Measurements from ENCODE around the gene PCYT1B.

Gene PCYT1B

GRCh38 chrX:24594501-24594900 lies 52.6 kb downstream of the PCYT1B start:
- Mint-ChIP-seq H3K36me3 (ENCODE audit: low read depth) (peaks cover 1% of the 10 kb centered on the region), H3K4me3 (no peak overlapping the region), H3K27ac (no peak overlapping the region), H3K9me3 (no peaks in the 10 kb centered on the region), H3K27me3 (ENCODE audit: low read depth) (no peaks in the 10 kb centered on the region), H3K4me1 (no peaks in the 10 kb centered on the region)
- no peak for TF ChIP-seq CTCF (IDR thresholded peaks at IDR 0.05; ENCODE audit: unreplicated experiment in 3 of 3)

- no peak overlapping the region for H3K27ac Mint-ChIP-seq
- no peak overlapping the region for H3K4me3 Mint-ChIP-seq
- no peaks in the 10 kb centered on the region for H3K4me1 Mint-ChIP-seq
- no peaks in the 10 kb centered on the region for H3K9me3 Mint-ChIP-seq
- H3K36me3 Mint-ChIP-seq (ENCODE audit: low read depth): peaks cover 38% of the 10 kb centered on the region
- no peaks in the 10 kb centered on the region for H3K27me3 Mint-ChIP-seq (ENCODE audit: low read depth)
- no peak for TF ChIP-seq CTCF (IDR thresholded peaks at IDR 0.05; ENCODE audit: unreplicated experiment in 3 of 3)
Observed at GRCh38 chrX:24590111-24590510, 57.0 kb downstream of the PCYT1B start.

GRCh38 chrX:24577091-24577490 lies 70.1 kb downstream of the PCYT1B start:
- H3K9me3 Mint-ChIP-seq: no peaks in the 10 kb centered on the region
- no peak overlapping the region for H3K4me3 Mint-ChIP-seq
- no peaks in the 10 kb centered on the region for H3K4me1 Mint-ChIP-seq
- peaks cover 58% of the 10 kb centered on the region for H3K36me3 Mint-ChIP-seq (ENCODE audit: low read depth)
- TF ChIP-seq CTCF (IDR thresholded peaks at IDR 0.05; ENCODE audit: unreplicated experiment in 3 of 3): no peak
- peaks cover 4% of the 10 kb centered on the region for H3K27me3 Mint-ChIP-seq (ENCODE audit: low read depth)
- no peak overlapping the region for H3K27ac Mint-ChIP-seq

- H3K27me3 Mint-ChIP-seq (ENCODE audit: low read depth): no peaks in the 10 kb centered on the region
- no peaks in the 10 kb centered on the region for H3K9me3 Mint-ChIP-seq
- no peaks in the 10 kb centered on the region for H3K4me1 Mint-ChIP-seq
- H3K36me3 Mint-ChIP-seq (ENCODE audit: low read depth): peaks cover 50% of the 10 kb centered on the region
- no peak overlapping the region for H3K4me3 Mint-ChIP-seq
- H3K27ac Mint-ChIP-seq: no peak overlapping the region
- TF ChIP-seq CTCF (IDR thresholded peaks at IDR 0.05; ENCODE audit: unreplicated experiment in 3 of 3): no peak
Observed at GRCh38 chrX:24575496-24575895, 71.7 kb downstream of the PCYT1B start.

- peaks cover 44% of the 10 kb centered on the region for H3K36me3 Mint-ChIP-seq (ENCODE audit: low read depth)
- H3K27me3 Mint-ChIP-seq (ENCODE audit: low read depth): no peaks in the 10 kb centered on the region
- no peaks in the 10 kb centered on the region for H3K9me3 Mint-ChIP-seq
Observed at GRCh38 chrX:24574743-24575142, 72.4 kb downstream of the PCYT1B start.

More at GRCh38 chrX:24574743-24575142, 72.4 kb downstream of the PCYT1B start:
- H3K4me1 Mint-ChIP-seq: no peaks in the 10 kb centered on the region
- no peak for TF ChIP-seq CTCF (IDR thresholded peaks at IDR 0.05; ENCODE audit: unreplicated experiment in 3 of 3)
- no peak overlapping the region for H3K27ac Mint-ChIP-seq
- no peak overlapping the region for H3K4me3 Mint-ChIP-seq

Measured in nephron (organoid).